Activated CD4-positive, alpha-beta T cell treated with anti-CD3 and anti-CD28 coated beads, Interleukin-2, Interleukin-6, amounts not matched to agents 100 ng/mL and 50 ng/mL, durations not matched to agents 16 hours and 8 hours (primary cell): Measurements from ENCODE around the gene VSTM2A.
"Not testable (repeated sequence)": the region's sequence is repeated elsewhere in the genome, so short reads cannot be mapped to it uniquely, and the experiment has no call there.

Experiments
- DNase-seq: peaks from one replicate; pipeline ENCODE4 v3.0.0-alpha.2; 2020

Gene VSTM2A

DNA sequence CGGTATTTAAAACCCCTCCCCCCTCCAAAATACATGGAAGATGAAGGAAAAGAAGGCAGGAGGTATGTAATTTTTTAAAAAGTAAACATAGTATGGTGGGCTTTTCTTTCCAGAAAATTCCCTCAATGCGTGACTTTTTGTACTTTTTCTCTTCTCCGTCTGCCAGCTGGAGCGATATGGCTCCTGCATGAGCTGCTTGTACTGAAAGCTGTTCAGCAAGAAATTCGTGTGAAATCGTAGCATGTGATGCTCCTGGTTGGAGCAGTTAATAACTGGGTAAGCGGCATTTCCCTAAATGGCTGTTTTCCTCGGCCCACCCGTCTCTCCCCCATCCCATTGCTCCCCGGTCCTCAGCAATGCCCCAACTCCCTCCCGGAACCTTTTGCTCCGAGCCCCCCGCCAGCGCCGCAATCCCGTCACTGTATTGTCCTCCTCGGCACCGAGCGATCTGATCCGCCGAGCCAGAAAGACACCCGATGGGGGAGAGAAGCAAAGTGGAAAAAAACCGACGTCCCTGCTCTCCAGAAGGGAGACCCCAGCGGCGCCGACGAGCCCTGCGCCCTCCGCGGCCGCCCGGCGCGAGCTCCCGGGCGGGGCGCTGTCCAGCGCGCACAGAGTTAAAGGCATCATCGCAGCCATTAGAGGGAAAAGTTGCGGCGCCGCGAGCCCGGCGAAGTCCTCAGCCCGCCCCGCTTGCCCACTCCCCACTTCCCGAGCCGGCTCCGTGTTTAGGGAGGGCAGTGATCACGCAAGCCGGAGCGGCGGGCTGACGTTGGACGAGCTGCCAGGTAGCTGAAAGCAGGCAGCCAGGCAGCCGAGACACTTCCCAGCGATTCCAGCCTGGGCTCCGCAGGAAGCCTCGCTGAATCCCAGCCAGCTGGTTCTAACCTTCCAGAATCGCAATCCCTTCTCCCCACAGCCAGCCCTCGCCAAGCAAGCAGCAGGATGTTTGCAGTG lies at the start of gene VSTM2A:
VSTM2A (plus strand) TSS at position 707 of the 957 bp plus-strand sequence. CDS start 356 bp downstream, outside the sequence.
- no peak for DNase-seq

DNA sequence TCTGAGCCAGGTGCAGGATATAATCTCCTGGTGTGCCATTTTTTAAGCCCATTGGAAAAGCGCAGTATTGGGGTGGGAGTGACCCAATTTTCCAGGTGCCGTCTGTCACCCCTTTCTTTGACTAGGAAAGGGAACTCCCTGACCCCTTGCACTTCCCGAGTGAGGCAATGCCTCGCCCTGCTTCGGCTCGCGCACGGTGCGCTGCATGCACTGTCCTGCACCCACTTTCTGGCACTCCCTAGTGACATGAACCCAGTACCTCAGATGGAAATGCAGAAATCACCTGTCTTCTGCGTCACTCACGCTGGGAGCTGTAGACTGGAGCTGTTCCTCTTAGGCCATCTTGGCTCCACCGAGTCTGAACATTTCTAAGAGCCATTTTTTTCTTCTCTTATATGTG lies 37.6 kb upstream of the VSTM2A start:
- not testable (repeated sequence) for DNase-seq

DNA sequence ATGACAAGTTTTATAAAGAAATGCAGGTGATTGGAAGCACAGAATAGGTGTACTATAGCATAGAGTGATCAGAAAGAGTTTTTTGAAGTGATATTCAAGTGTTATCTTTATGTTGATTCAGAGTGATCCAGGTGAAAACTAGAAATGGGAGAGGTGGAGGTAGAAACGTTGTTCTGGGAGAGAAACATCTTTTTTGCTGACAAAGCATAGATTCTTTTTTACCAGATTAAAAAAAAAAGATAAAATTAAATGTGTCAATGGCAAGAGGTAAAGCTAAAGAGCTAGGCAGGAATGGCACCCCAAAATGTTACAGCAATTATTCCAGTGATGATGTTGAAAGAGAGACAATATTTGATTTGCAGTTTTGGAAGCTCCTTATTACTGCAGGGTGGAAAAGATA lies 12.6 kb upstream of the VSTM2A start:
- DNase-seq = no peak

DNA sequence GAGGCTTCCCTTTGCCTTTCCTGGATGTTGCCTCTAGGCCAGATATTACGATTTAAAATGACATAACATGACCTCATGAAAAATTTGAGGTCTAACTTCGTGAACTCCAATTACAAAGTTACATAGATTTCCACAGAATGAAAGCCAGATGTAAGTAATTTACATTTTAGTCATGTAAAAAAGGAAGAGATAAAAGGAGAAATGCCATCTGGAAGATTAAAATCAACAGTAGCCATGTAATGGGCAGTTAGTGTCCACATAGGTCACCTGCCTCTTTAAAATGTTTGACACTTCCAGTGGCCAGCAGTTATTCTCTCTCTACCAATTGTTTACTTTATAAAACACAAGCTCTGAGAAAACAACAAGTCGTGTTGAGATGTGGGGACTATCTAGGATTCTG lies 4.1 kb upstream of the VSTM2A start:
- DNase-seq = no peak

DNA sequence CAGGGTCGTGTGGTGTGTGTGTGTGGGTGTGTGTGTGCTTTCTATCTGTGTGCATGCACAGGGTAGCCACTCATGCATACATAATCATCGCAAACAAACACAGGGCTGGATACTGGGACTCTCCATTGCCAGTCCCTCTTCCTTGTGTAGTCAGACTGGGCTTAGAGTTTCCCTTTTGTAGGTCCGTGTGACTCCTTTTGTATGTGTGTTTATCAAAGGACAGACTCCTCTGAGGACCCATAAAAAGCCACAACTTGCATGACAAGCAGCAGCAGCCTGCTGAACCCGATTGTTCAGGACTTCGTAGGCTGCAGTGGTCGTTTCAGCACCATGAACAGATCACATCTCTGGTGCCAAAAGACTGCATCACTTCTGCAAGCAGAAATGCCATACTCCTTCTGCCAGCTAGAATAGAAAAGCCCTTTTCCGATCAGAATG lies 895 bp downstream of the VSTM2A start:
- no peak for DNase-seq

DNA sequence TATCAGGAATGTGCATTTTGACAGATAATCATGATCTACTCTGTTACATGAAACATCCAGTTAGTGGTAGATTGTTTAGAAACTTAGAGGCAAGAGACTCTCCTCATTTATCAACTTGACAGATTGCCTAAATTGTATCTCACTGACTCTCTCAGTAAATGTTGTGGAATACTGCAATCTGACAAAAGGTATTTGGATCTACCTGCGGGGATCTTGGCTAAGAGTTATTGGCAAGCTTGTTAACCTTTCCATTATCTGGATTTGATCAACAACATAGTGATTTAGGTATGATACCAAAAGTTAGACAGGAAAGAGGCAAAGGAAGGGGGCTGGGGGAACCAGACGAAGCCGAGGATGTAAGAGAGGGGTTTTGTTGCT lies 2.0 kb downstream of the VSTM2A start:
- DNase-seq = no peak

DNA sequence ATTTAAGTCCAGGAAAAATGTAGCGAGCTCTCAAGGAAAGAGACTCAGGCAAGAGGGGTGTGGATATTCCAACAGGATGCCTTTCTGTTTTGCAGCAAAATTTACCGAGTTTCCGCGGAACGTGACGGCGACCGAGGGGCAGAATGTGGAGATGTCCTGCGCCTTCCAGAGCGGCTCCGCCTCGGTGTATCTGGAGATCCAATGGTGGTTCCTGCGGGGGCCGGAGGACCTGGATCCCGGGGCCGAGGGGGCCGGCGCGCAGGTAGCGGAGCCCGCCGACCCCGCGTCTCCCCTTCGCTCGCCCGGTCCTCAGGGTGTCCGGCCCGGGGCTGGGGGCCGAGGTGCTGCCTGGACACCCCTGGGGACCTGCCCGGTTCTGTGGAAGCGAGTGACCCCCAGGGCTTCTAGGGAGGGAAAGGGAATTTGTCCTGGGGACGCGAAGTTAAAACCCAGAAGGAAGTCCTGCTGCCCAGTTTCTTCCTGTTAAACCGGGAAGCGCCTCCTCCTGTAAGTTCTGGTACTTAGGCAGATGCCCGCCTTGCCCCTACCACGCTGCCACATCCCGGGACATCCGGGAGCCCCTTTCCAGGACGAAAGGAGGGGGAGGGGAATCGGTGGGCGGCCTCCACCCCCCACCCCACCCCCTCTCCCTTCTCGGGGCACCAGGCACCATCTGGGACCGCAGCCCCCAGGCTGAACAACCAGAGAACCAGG lies 2.5 kb downstream of the VSTM2A start:
- no peak for DNase-seq

DNA sequence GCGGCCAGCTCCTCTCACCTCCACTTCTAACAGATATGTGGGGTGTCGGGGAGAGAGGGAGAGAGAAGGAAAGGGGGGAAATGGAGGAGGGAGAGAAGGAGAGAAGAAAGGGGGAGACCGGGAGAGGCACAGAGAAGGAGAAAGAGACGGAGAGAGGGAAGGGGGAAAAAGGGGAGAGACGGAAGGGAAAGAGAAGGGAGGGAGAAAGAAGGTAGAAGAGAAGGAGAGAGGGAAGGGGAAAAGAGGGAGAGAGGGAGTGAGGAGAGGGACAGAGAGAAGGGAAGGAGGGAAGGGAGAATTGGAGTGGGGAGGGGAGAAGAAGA lies 3.0 kb downstream of the VSTM2A start:
- DNase-seq = no peak

DNA sequence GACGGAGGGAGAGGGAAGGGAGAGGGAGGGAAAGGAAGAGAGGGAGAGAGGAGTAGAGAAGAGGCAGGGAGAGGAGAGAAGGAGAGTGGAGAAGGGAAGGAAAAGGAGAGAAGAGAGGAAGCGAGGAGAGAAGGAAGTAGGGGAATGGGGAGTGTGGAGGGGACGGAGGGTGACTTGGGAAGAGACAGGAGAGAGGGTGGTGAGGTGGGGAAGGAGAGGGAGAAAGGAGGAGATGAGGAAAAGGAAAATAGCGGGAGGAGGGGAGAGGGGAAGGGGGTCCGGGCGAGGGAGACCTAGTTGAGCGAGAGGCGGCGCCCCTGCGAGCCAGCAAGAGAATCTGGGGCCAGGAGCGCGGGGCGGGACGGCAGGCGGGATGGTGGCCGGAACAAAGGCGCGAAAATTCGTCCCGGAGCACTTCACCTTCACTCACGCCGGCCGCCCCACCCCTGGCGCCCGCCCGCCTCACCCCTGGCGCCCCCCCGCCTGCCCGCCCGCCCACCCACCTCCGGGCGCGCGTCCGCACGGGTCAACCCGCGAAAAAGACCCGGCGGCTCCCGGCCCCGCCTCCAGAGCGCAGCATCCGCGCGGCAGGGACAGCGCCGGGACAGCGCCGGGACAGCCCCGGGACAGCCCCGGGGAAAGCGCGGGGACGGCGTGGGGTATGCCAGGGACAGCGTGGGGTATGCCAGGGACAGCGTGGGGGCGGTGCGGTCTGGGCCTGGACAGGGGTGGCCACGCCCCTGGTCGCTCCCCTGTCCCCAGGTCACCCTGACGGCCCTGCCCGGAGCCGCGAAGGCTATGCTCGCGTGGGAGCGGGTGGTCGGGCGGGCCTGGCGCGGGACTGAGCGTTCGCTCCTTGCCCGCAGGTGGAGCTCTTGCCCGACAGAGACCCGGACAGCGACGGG lies 4.2 kb downstream of the VSTM2A start:
- DNase-seq = peak; percentile 7

GRCh38 chr7:54546986-54547314 lies 4.8 kb downstream of the VSTM2A start:
- no peak for DNase-seq

GRCh38 chr7:54550471-54550870 lies 8.3 kb downstream of the VSTM2A start:
- no peak for DNase-seq

- DNase-seq = no peak
These were observed 13.9 kb downstream of the VSTM2A start for GRCh38 chr7:54556121-54556520.

GRCh38 chr7:54559401-54559800 lies 17.2 kb downstream of the VSTM2A start:
- DNase-seq = no peak

GRCh38 chr7:54560198-54560597 lies 18.0 kb downstream of the VSTM2A start:
- DNase-seq = no peak

GRCh38 chr7:54560723-54561122 lies 18.5 kb downstream of the VSTM2A start:
- DNase-seq = no peak

DNA sequence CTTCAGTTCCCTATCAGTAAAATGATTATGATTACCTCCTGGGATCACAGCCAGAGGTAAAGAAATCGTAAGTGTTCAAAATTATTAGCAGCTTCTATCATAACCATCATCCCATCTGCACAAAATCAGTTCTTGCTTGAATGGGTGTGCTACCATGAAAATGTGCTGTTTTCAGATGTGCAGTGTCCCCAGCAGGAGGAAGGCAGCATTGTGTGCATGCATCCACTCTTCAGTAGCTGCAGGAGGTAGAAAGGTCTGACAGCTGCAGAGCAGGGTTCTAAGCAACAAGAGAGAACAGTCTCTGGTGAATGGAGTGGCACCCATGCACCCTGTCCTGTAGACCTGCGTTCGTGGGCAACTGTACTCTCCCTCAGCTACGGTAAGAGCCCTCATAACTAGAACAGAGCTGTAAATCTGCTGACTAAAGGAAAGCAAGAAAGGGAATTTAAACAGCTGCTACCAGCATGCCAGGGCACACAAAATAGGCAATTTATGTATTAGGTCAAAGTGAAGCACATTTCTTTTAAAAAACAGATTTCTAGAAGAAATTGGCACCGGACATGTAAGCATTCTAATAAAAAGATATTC lies 21.2 kb downstream of the VSTM2A start:
- no peak for DNase-seq

- DNase-seq = no peak
These were observed 23.3 kb downstream of the VSTM2A start for GRCh38 chr7:54565432-54565831.

DNA sequence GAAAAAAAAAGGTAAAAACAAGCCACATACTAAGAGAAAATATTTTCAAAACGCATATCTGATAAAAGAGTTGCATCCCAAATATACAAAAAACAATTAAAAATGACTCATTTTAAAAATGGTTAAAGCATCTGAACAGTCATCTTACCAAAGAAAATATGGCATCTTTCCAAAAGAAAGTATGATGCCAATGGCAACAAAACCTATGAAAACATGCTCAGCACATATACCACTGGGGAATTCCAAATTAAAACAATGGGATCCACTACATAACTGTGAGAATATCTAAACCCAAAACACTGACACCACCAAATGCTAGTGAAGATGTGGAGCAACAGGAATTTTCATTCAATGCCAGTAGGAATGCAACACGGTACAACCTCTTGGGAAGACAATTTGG lies 39.3 kb downstream of the VSTM2A start:
- no peak for DNase-seq

- DNase-seq = no peak
These were observed 49.5 kb downstream of the VSTM2A start for GRCh38 chr7:54591404-54592386.

DNA sequence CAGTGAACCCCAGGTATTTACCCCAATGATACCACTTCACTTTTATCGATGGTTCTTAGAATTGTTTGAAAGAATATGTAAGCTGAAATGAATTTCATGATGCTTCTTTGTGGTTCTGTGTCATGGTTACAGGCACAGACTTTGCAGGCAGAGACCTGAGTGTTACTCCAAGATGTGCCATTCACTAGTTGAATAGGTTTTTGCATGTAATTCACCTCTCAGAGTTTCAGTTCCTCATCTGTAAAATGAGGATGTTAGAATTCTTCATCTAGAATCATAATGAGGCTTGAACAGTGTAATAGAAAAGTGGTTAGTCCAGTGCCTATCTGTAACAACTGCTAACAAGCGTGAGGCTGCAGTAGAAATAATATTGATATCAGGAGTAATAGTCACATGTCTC lies 54.6 kb downstream of the VSTM2A start:
- no peak for DNase-seq

DNA sequence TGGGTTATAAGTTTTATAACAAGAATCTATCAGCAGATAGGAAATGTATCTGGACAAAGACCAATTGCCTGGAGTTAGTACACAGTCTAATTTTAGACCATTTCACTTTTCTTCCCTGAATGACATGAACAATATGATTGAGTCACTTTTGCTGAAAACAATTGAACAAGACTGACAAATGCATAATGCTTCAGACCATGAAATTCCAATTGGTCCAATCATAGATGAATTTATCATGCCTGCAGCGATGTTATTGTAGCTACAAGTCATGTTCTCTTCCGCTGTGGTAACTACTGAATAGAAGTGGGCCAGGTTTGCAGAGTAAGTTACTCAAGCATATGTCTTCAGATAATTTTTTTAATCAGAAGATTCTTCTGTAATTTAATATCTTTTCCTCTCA lies 73.4 kb downstream of the VSTM2A start:
- DNase-seq = no peak
